Psoas muscle (tissue), 8 donors: Measurements from ENCODE around the gene FNDC3B. TPM values are rescaled to one million over a fixed set of nuclear protein-coding genes. Genes with fewer than 3 reads are reported as not detected.

Experiments
- ATAC-seq, 4 donors: fragments of 200-7000 bp; cut with Tn5 transposase; one replicate each; pipeline ENCODE4 v1.9.1; 2020; ENCODE audit warnings: moderate library complexity in 3 of 4, mild to moderate bottlenecking in 2 of 4
- DNase-seq, 2 donors: peaks; one replicate each; pipeline ENCODE4 v3.0.0-alpha.2; 2020
- H3K27ac ChIP-seq: fragments of 200-600 bp; one replicate; pipeline ENCODE4 v1.8.0; 2022
- H3K27me3 ChIP-seq, 3 donors: fragments of 200-600 bp in 1 of 3; one replicate each; pipeline versions ENCODE4 v1.6.1 to v1.8.0; 2013 to 2022; ENCODE audit warnings: low read length in 2 of 3, mild to moderate bottlenecking in 2 of 3, moderate library complexity in 1 of 3; ENCODE audit not compliant: insufficient read depth in 3 of 3
- H3K36me3 ChIP-seq, 2 donors: fragments of 200-600 bp in 1 of 2; one replicate each; pipeline versions ENCODE4 v1.6.1 to v1.8.0; 2013 to 2022; ENCODE audit warnings: low read depth in 1 of 2, mild to moderate bottlenecking in 1 of 2, moderate library complexity in 1 of 2; ENCODE audit not compliant: insufficient read depth in 1 of 2
- H3K4me1 ChIP-seq: fragments of 200-600 bp; one replicate; pipeline ENCODE4 v1.8.0; 2022
- H3K4me3 ChIP-seq: fragments of 200-600 bp; one replicate; pipeline ENCODE4 v1.8.0; 2022; ENCODE audit warnings: mild to moderate bottlenecking
- H3K9me3 ChIP-seq: fragments of 200-600 bp; one replicate; pipeline ENCODE4 v1.8.0; 2022
- WGBS, 3 donors: extraction: QIAGEN DNeasy Blood & Tissue Kit; methylation state at CpG; one replicate each; pipeline versions ENCODE4 v1.1.6 to v1.1.7; 2013; 5-methylcytosine and 5-hydroxymethylcytosine counted together
- intact Hi-C, 2 donors: fragments of 100-400 bp; cut with DNase I; formaldehyde crosslinking; loops; one replicate each; pipeline versions ENCODE4 v1.11.0 to v1.14.2; 2022
- polyA plus RNA-seq, 3 donors: library from polyadenylated mRNA; stranded (reverse); fragments of 200-250 nt; gene quantifications; one replicate each; pipeline ENCODE4 v1.2.3, GENCODE V29; 2013
- total RNA-seq, 4 donors: library from RNA; stranded (reverse); fragmentation: NEBNext Ultra II Directional in 2 of 4; extraction: Animal tissue kit (Norgen Biotek cat#: 25700) in 2 of 4; gene quantifications; one replicate each; pipeline versions ENCODE4 v1.2.1 to v1.2.4, GENCODE V29; 2021 to 2023
- TF ChIP-seq, protein P1 (sequence below): fragments of 200-600 bp; IDR thresholded peaks from one replicate; pipeline ENCODE4 v1.8.0; 2022; ENCODE audit warnings: antibody characterized with exemption
- donor health status: healthy with polysubstance abuse.
- donor health status: DM: no; HTN: no; CAD: no; lungs with moderate emphysema.
- donor health status: Bipolar disorder and iron deficiency.
- donor health status: healthy.
- donor health status: DM: yes; HTN: yes; CAD: no.
- donor health status: DM: no; HTN: no; CAD: no.
- donor health status: DM: no; HTN: no; CAD: no.
- donor health status: DM: yes; HTN: yes; CAD: no.

The FNDC3B gene
- total and polyA plus RNA-seq, 7 donors: 12.4 to 133 (median 50.8) TPM

DNA sequence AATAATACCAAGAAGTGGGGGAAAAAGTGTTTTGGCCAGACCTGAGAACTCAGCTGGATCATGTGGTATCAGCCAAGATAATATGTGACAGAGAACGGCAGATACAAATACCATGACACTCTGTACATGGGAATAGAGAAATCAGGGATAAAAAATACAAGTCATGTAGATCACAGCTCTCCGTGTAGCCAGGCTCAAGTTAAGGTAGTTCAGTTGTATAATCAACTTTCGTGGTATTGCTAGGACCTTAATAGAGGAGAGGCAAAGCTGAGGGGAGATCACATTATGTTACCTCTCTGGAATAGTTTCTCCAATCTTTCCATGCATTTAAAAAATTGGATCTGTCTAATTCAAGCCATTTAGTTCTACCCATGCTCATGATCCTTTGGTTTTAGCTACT lies 229.0 kb downstream of the FNDC3B start:
- intact Hi-C loops: no loop called here
- WGBS, 3 donors: 74 to 78% (median 74%) methylated on average over 3 of the region's 3 CpGs
- DNase-seq (no peak), ATAC-seq (no peak)
- Histone ChIP-seq H3K4me3 (no peak overlapping the region), H3K27ac (no peak overlapping the region), H3K27me3 (no peaks in the 10 kb centered on the region), H3K36me3 (peaks cover 3 to 24% of the 10 kb centered on the region in 2 donors), H3K4me1 (peaks cover 6% of the 10 kb centered on the region), H3K9me3 (no peaks in the 10 kb centered on the region)
- TF ChIP-seq, protein P1, sequence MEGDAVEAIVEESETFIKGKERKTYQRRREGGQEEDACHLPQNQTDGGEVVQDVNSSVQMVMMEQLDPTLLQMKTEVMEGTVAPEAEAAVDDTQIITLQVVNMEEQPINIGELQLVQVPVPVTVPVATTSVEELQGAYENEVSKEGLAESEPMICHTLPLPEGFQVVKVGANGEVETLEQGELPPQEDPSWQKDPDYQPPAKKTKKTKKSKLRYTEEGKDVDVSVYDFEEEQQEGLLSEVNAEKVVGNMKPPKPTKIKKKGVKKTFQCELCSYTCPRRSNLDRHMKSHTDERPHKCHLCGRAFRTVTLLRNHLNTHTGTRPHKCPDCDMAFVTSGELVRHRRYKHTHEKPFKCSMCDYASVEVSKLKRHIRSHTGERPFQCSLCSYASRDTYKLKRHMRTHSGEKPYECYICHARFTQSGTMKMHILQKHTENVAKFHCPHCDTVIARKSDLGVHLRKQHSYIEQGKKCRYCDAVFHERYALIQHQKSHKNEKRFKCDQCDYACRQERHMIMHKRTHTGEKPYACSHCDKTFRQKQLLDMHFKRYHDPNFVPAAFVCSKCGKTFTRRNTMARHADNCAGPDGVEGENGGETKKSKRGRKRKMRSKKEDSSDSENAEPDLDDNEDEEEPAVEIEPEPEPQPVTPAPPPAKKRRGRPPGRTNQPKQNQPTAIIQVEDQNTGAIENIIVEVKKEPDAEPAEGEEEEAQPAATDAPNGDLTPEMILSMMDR: no peak

DNA sequence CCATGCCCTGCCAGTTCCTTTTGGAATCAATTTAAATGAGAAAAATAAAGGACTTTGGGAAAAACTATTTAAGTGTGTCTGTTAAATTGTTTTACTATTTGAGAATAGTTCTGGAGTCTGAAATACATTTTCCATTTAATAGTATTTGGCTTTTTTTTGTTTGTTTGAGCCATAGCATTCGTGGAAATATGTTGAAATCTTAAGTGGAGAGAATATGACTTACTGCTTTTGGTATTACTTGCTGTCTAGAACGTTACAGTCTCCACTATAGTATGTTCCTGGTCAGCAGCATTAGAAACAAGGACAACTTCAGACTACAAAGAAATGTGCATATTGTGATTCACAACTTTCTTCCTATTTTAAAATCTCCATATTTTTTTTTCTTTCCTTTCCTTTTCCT lies 229.5 kb downstream of the FNDC3B start:
- intact Hi-C loops: no loop called here
- WGBS, 3 donors: 75 to 77% (median 75%) methylated on average over 2 of the region's 2 CpGs

DNA sequence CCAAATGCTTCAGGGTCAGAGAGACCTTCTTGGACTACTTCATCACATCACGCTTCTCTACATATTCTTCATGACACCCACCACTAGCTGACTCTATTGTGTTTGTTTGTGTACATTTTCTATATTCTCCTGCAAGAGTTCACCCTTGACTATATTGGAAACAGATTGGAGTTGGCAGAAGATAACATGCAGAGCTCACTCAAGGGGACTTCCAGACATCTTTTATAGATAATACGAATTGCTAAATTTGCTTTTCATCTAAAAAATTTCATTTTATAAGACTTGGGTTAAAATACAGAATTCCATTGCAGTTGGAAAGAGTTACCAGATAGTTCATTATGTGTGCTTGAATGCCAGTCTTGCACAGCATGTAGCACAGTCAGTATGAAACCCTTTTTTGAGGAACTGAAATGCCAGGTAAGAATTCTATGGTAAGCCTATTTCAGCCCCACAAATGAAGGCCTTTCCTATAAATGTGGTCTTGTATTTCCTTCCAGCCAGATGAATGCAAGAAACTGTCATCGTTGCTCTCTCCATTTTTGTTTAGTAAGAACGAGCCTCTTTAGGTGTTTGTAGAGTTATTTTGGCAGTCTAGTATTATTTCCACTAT lies 231.3 kb downstream of the FNDC3B start:
- H3K27me3 ChIP-seq: no peaks in the 10 kb centered on the region
- no peak for ATAC-seq
- peaks cover 22% of the 10 kb centered on the region for H3K4me1 ChIP-seq
- H3K9me3 ChIP-seq: no peaks in the 10 kb centered on the region
- TF ChIP-seq, protein P1: no peak
- H3K36me3 ChIP-seq: peaks cover 3 to 24% of the 10 kb centered on the region in 2 donors
- intact Hi-C loops: no loop called here
- 88 to 96% (median 91%) methylated on average over 4 of the region's 4 CpGs for WGBS, 3 donors
- DNase-seq: no peak
- no peak overlapping the region for H3K27ac ChIP-seq
- no peak overlapping the region for H3K4me3 ChIP-seq

More for the DNA sequence above, 229.5 kb downstream of the FNDC3B start:
- TF ChIP-seq, protein P1: no peak
- no peak for ATAC-seq
- Histone ChIP-seq H3K27me3 (no peaks in the 10 kb centered on the region), H3K27ac (no peak overlapping the region), H3K4me1 (peaks cover 10% of the 10 kb centered on the region), H3K9me3 (no peaks in the 10 kb centered on the region), H3K4me3 (no peak overlapping the region), H3K36me3 (peaks cover 3 to 24% of the 10 kb centered on the region in 2 donors)
- no peak for DNase-seq

- whole genome bisulfite sequencing, 3 donors: 74 to 90% (median 78%) methylated on average over 9 of the region's 9 CpGs
- H3K4me1 ChIP-seq: peaks cover 31% of the 10 kb centered on the region
Measured at GRCh38 chr3:172271386-172271976, 232.1 kb downstream of the FNDC3B start.

More at GRCh38 chr3:172271386-172271976, 232.1 kb downstream of the FNDC3B start:
- no peaks in the 10 kb centered on the region for H3K27me3 ChIP-seq
- no peak for DNase-seq
- TF ChIP-seq, protein P1: no peak
- peaks cover 3 to 18% of the 10 kb centered on the region in 2 donors for H3K36me3 ChIP-seq
- intact Hi-C loops: no loop called here
- no peak overlapping the region for H3K27ac ChIP-seq
- H3K4me3 ChIP-seq: no peak overlapping the region
- ATAC-seq: peak in 1 of 4 donors; percentile 25
- H3K9me3 ChIP-seq: no peaks in the 10 kb centered on the region
